Measurements from ENCODE around the gene MAP7.
"Not testable (repeated sequence)": the region's sequence is repeated elsewhere in the genome, so short reads cannot be mapped to it uniquely, and the experiment has no call there.

MAP7 gene

DNA sequence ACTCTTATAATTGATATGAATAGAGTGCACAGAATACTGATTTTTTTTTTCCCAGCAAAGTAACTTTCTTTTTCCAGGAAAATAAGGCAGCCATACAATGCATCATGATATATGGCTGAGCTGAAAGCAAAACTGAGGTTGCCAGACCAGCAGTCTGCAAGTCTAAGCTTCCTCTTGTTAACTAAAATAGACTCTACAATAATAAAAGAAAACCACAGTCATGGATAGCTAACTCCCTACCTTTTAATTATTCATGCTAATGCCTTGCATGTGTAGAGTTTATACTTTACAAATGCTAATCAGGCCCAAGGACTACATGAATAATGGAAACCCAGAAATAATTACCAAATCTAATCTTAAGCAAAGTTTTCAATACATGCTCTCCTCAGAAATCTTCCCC is 47.4 kb downstream of the MAP7 start:
- no peak overlapping the region for H3K4me3 ChIP-seq (ENCODE audit: control insufficient read depth, low read depth, low read length)
- no peak for DNase-seq (ENCODE audit: low read depth)
- TF ChIP-seq, protein P1, sequence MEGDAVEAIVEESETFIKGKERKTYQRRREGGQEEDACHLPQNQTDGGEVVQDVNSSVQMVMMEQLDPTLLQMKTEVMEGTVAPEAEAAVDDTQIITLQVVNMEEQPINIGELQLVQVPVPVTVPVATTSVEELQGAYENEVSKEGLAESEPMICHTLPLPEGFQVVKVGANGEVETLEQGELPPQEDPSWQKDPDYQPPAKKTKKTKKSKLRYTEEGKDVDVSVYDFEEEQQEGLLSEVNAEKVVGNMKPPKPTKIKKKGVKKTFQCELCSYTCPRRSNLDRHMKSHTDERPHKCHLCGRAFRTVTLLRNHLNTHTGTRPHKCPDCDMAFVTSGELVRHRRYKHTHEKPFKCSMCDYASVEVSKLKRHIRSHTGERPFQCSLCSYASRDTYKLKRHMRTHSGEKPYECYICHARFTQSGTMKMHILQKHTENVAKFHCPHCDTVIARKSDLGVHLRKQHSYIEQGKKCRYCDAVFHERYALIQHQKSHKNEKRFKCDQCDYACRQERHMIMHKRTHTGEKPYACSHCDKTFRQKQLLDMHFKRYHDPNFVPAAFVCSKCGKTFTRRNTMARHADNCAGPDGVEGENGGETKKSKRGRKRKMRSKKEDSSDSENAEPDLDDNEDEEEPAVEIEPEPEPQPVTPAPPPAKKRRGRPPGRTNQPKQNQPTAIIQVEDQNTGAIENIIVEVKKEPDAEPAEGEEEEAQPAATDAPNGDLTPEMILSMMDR (IDR thresholded peaks at IDR 0.05; ENCODE audit: control insufficient read depth, insufficient read depth, low read depth, low read length, missing control alignments) = no peak

DNA sequence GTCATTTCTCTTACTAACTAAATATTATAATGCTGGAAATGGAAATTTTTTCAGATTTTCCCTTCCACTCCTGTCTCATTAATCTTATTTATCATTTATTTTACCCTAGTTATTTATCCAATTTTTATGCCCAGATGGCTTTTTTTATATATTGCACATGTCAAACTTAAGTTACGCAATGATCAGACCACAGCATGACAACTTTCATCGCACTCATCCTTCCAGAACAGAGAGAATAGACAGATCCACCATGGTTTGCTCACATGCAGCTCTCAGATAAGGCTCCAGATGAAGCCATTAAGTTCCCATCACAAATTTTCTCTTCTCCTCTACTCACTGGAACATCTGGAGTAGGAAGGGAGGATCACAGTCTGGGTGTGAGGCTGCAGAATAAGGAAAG is 48.7 kb downstream of the MAP7 start:
- TF ChIP-seq, protein P1 (IDR thresholded peaks at IDR 0.05; ENCODE audit: control insufficient read depth, insufficient read depth, low read depth, low read length, missing control alignments) = no peak
- H3K4me3 ChIP-seq (ENCODE audit: control insufficient read depth, low read depth, low read length) = no peak overlapping the region
- DNase-seq (ENCODE audit: low read depth) = no peak

DNA sequence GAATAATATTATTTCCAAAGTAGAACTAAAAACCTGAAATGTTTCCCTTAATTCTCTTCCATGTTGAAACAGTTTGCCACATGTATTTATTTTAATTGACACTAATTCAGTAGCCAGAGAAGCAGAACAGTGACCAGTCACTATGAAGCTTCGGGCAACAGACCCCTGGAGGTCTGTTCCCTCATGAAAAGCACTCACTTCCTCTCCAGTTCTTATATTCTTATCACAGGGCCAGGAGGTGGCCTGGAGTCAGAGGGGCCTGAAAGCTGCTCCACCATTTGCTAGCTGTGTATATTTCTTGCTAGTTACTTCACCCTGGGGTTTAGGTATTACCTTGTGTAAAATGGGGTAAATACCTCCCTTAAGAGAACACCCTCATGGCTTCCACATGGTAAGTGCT is 49.1 kb downstream of the MAP7 start:
- DNase-seq (ENCODE audit: low read depth) = no peak
- TF ChIP-seq, protein P1 (IDR thresholded peaks at IDR 0.05; ENCODE audit: control insufficient read depth, insufficient read depth, low read depth, low read length, missing control alignments) = no peak
- no peak overlapping the region for H3K4me3 ChIP-seq (ENCODE audit: control insufficient read depth, low read depth, low read length)

DNA sequence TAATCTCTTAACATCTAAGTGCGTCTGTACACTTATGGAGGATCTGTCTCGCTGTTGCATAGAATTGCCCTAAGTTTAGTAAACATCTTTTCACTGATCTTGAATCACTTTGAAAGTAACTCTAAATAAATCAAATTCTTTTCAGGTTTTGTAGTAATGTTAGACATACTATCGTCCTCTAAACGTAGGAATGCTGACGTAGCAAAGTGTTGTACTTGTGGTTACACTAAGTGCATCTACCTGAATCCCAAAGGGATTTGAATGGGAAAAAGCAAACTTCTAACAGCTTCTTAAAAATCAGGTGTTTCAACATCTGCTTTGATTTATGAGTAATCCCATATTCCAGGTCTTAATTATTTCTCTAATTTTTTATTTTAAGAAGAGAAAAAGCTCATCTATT is 49.8 kb downstream of the MAP7 start:
- no peak overlapping the region for H3K4me3 ChIP-seq (ENCODE audit: control insufficient read depth, low read depth, low read length)
- DNase-seq (ENCODE audit: low read depth) = no peak
- TF ChIP-seq, protein P1 (IDR thresholded peaks at IDR 0.05; ENCODE audit: control insufficient read depth, insufficient read depth, low read depth, low read length, missing control alignments) = no peak

DNA sequence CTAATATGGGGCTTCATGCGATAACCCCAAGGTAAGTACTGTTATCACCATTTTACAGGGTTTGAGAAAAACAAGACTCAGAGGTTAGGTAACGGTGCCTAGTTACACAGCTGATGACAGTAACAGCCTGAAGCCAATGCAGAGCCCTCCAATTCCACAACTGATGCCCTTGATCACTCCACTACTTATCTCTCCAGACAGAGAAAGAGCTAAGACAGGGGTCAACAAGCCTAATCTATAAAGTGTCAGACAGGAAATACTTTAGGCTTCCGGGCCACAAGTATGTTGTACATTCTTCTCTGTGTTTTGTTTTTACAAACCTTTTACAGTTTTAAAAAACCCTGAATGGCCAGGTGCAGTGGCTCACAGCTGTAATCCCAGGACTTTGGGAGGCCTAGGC is 50.9 kb downstream of the MAP7 start:
- no peak for DNase-seq (ENCODE audit: low read depth)
- TF ChIP-seq, protein P1 (IDR thresholded peaks at IDR 0.05; ENCODE audit: control insufficient read depth, insufficient read depth, low read depth, low read length, missing control alignments) = no peak

DNA sequence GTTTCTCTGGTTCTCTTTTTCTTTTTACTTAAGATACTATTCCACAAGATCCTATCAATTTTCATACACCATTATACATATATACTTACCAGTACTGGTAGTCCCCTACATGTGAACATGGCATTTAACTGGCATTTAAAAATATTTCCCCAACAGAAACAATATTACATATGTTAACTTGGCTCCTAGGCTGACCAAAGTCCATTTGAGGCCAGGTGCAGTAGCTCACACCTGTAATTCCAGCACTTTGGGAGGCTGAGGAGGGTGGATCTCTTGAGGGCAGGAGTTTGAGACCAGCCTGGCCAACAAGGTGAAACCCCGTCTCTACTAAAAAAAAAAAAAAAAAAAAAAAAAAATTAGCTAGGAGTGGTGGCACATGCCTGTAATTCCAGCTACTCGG is 53.8 kb downstream of the MAP7 start:
- not testable (repeated sequence) for DNase-seq (ENCODE audit: low read depth); H3K4me3 ChIP-seq (ENCODE audit: control insufficient read depth, low read depth, low read length)

More for the DNA sequence above, 50.9 kb downstream of the MAP7 start:
- H3K4me3 ChIP-seq (ENCODE audit: control insufficient read depth, low read depth, low read length) = no peak overlapping the region

DNA sequence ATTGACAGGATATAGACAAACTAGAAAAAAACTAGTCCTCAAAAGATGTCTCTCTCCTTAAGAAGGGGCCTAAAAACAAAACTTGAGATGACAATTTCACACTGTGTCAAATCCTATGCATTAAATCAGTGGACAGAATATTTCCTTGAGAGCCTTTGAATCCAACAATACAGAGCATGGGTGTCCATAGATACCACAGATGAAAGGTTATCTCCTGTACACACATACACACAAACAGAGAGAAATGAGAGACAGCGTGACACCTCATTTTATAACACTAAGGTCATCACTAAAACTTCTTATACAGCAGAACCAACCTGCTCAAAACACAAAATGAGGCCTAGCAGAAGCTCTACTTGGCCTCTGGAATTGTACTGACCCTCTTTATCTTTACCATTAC is 55.5 kb downstream of the MAP7 start:
- no peak for DNase-seq (ENCODE audit: low read depth)
- TF ChIP-seq, protein P1 (IDR thresholded peaks at IDR 0.05; ENCODE audit: control insufficient read depth, insufficient read depth, low read depth, low read length, missing control alignments) = no peak
- no peak overlapping the region for H3K4me3 ChIP-seq (ENCODE audit: control insufficient read depth, low read depth, low read length)

All from AG09309 (cell line).